HEK293 (cell line): Measurements from ENCODE around the gene SPDYE16.
"Not testable (repeated sequence)": the region's sequence is repeated elsewhere in the genome, so short reads cannot be mapped to it uniquely, and the experiment has no call there.

Source experiments
- KLF10 ChIP-seq: fragments of 450-650 bp; IDR thresholded peaks from 2 replicates; pipeline ENCODE4 v1.5.1; 2018; ENCODE audit warnings: missing biosample characterization, mild to moderate bottlenecking, missing genetic modification characterization
- ZNF274 ChIP-seq, 2 experiments: fragments of 200-500 bp in 1 of 2; fragments of 450-650 bp in 1 of 2; sonication (Bioruptor generic) in 1 of 2; formaldehyde crosslinking in 1 of 2; IDR thresholded peaks; 2 replicates each; pipeline versions ENCODE4 v1.5.1 to v1.6.1; 2014 to 2016; ENCODE audit warnings: borderline replicate concordance in 1 of 2, inconsistent platforms in 1 of 2, low read length in 1 of 2, missing biosample characterization in 1 of 2, missing genetic modification characterization in 1 of 2
- TF ChIP-seq, protein P1 (sequence below): fragments of 450-650 bp; formaldehyde crosslinking; IDR thresholded peaks from 2 replicates; pipeline ENCODE4 v1.5.1; 2016; ENCODE audit warnings: missing biosample characterization, missing genetic modification characterization

DNA sequence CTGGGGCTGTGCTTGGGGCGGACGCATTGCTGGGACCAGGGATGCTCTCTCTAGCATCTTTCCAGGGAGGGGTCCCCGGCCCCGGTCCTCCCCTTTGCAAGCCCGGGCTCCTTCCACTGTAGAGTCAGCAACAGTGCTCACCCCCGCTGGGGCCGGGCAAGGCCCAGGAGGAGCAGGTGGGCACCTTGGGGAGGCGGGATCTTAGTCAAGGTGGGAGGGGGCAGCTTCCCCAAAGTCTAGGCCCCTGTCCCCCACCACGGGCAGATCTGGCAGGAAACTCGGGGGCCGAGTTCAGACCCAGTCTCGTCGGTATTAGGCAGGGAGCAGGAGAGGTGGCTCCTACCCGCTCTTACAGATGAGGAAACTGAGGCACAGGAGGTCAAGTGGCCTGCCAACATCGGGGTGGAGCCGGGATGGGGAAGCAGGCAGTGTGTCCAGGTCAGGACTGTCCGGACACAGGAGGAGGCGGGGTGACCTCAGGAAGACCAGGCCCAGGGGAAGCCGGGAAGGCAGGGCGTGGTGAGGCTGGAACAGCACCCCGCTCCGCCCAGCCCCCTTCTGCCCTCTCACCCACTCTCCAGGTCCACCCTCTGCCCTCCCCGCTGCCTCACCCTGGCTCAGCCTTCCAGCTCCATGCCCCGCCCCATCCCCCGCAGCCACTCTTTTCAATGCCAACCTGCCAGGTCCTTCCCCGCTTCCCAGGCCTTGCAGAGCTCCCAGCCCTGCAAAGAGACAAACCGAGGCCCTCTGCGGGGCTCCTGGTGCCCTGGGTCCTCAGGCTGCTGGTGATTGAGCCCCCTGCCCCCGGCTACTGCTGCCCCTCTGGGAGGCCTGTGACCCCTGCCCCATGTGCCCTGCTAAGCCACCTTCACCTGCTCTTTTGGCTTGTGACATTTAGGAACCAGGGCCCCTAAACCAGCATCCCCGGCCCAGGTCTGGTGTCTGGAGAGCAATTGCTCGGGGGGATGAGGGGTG, 30.9 kb downstream of the SPDYE16 start:
- not testable (repeated sequence) for TF ChIP-seq KLF10 (tag by site-specific recombination); ZNF274 (IDR thresholded peaks at IDR 0.05; ENCODE audit: low read length); ZNF274 (tag by site-specific recombination; IDR thresholded peaks at IDR 0.05; ENCODE audit: borderline replicate concordance)
- TF ChIP-seq, protein P1, sequence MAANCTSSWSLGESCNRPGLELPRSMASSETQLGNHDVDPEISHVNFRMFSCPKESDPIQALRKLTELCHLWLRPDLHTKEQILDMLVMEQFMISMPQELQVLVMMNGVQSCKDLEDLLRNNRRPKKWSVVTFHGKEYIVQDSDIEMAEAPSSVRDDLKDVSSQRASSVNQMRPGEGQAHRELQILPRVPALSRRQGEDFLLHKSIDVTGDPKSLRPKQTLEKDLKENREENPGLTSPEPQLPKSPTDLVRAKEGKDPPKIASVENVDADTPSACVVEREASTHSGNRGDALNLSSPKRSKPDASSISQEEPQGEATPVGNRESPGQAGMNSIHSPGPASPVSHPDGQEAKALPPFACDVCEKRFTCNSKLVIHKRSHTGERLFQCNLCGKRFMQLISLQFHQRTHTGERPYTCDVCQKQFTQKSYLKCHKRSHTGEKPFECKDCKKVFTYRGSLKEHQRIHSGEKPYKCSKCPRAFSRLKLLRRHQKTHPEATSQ (tag by site-specific recombination) = not testable (repeated sequence)
